ENCODE results near the gene ASH1L. TPM values are rescaled to one million over a fixed set of nuclear protein-coding genes. Genes with fewer than 3 reads are reported as not detected.

Gene ASH1L
- total and polyA plus RNA-seq, 9 of the 15 experiments (the other 6 are each of a cell fraction or from before 2014, with no cell fraction given), result 2.0 to 23.3 (median 14.6) TPM

DNA sequence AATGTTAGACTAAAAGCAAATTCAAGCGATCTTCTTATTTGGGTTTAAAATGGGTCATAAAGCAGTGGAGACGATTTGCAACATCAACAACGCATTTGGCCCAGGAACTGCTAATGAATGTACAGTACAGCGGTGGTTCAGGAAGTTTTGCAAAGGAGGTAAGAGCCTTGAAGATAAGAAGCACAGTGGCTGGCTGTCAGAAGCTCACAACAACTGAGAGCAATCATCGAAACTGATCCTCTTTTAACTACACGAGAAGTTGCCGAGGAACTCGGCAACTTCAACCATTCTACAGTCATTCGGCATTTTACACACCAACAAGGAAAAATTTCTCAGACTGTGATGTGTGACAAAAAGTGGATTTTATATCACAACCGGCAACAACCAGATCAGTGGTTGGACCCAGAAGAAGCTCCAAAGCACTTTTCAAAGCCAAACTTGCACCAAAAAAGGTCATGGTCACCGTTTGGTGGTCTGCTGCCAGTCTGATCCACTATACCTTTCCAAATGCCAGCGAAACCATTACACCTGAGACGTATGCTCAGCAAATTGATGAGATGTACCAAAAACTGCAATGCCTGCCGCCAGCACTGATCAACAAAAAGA, 47.9 kb downstream of the ASH1L start (continued):
- TF ChIP-seq, protein P1, sequence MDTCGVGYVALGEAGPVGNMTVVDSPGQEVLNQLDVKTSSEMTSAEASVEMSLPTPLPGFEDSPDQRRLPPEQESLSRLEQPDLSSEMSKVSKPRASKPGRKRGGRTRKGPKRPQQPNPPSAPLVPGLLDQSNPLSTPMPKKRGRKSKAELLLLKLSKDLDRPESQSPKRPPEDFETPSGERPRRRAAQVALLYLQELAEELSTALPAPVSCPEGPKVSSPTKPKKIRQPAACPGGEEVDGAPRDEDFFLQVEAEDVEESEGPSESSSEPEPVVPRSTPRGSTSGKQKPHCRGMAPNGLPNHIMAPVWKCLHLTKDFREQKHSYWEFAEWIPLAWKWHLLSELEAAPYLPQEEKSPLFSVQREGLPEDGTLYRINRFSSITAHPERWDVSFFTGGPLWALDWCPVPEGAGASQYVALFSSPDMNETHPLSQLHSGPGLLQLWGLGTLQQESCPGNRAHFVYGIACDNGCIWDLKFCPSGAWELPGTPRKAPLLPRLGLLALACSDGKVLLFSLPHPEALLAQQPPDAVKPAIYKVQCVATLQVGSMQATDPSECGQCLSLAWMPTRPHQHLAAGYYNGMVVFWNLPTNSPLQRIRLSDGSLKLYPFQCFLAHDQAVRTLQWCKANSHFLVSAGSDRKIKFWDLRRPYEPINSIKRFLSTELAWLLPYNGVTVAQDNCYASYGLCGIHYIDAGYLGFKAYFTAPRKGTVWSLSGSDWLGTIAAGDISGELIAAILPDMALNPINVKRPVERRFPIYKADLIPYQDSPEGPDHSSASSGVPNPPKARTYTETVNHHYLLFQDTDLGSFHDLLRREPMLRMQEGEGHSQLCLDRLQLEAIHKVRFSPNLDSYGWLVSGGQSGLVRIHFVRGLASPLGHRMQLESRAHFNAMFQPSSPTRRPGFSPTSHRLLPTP (IDR thresholded peaks at IDR 0.05; ENCODE audit: borderline replicate concordance, extremely low read depth, insufficient read length), result no peak
- TF ChIP-seq RBFOX2 (IDR thresholded peaks at IDR 0.05; ENCODE audit: low read depth, low read length), result no peak
- peak; percentile 27; the same call in 1 of the 2 replicates for TF ChIP-seq SMARCA4 (IDR thresholded peaks at IDR 0.05)
- TF ChIP-seq, protein P2, sequence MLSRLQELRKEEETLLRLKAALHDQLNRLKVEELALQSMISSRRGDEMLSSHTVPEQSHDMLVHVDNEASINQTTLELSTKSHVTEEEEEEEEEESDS (CRISPR knock-in tag; IDR thresholded peaks at IDR 0.05), result no peak
- 0 out of 2 replicates have a peak, but pooled peaks have one; percentile 18 for TF ChIP-seq RB1 (IDR thresholded peaks at IDR 0.05; ENCODE audit: low read depth)
- no peak for TF ChIP-seq NFYB (IDR thresholded peaks at IDR 0.05; ENCODE audit: extremely low read depth, insufficient read length)
- 0 out of 2 replicates have a peak, but pooled peaks have one; percentile 15 for TF ChIP-seq DPF2 (IDR thresholded peaks at IDR 0.05)
- TF ChIP-seq ILF3 (IDR thresholded peaks at IDR 0.05; ENCODE audit: borderline replicate concordance), result no peak
